Stimulated activated CD8-positive, alpha-beta memory T cell treated with anti-CD3 and anti-CD28 coated beads, Interleukin-12 subunit alpha, Interleukin-12 subunit beta, amount 100 ng/mL, for 24 hours (primary cell): ENCODE results near the gene NCS1.
"Not testable (repeated sequence)": the region's sequence is repeated elsewhere in the genome, so short reads cannot be mapped to it uniquely, and the experiment has no call there.

Experiments used
- DNase-seq: peaks from one replicate; pipeline ENCODE4 v3.0.0-alpha.2; 2020; ENCODE audit errors: extremely low read depth

NCS1 gene

GRCh38 chr9:130237763-130238524, 65.7 kb downstream of the NCS1 start:
- no peak for DNase-seq

- no peak for DNase-seq
Measured at GRCh38 chr9:130239363-130239695, 67.1 kb downstream of the NCS1 start.

- DNase-seq: no peak
Measured at GRCh38 chr9:130239741-130240241, 67.6 kb downstream of the NCS1 start.

GRCh38 chr9:130240410-130241197, 68.4 kb downstream of the NCS1 start:
- no peak for DNase-seq

GRCh38 chr9:130241198-130241535, 69.0 kb downstream of the NCS1 start:
- DNase-seq: no peak

- DNase-seq: no peak
Measured at GRCh38 chr9:130242270-130243014, 70.2 kb downstream of the NCS1 start.

- DNase-seq: peak; percentile 47
Measured at GRCh38 chr9:130243015-130243881, 71.0 kb downstream of the NCS1 start.

GRCh38 chr9:130243882-130244170, 71.6 kb downstream of the NCS1 start:
- no peak for DNase-seq

- DNase-seq: no peak
Measured at GRCh38 chr9:130244548-130245165, 72.5 kb downstream of the NCS1 start.

GRCh38 chr9:130245474-130245873, 73.3 kb downstream of the NCS1 start:
- DNase-seq: no peak

GRCh38 chr9:130246126-130246525, 73.9 kb downstream of the NCS1 start:
- DNase-seq: no peak

- no peak for DNase-seq
Measured at GRCh38 chr9:130254747-130255630, 82.8 kb downstream of the NCS1 start.

GRCh38 chr9:130255631-130256134, 83.5 kb downstream of the NCS1 start:
- DNase-seq: no peak

GRCh38 chr9:130256644-130257043, 84.4 kb downstream of the NCS1 start:
- DNase-seq: no peak

- DNase-seq: not testable (repeated sequence)
Measured at GRCh38 chr9:130258137-130258536, 85.9 kb downstream of the NCS1 start.

GRCh38 chr9:130259044-130259443, 86.8 kb downstream of the NCS1 start:
- no peak for DNase-seq

- DNase-seq: no peak
Measured at GRCh38 chr9:130260816-130261765, 88.9 kb downstream of the NCS1 start.

- no peak for DNase-seq
Measured at GRCh38 chr9:130262061-130262745, 90.0 kb downstream of the NCS1 start.
